OCI-M2 (cell line): ENCODE results near the gene SGCD.

Experiments
- DNase-seq: peaks from one replicate; lab custom pipeline; 2025; ENCODE audit not compliant: unreplicated experiment; lab: John Stamatoyannopoulos, UW

SGCD gene

DNA sequence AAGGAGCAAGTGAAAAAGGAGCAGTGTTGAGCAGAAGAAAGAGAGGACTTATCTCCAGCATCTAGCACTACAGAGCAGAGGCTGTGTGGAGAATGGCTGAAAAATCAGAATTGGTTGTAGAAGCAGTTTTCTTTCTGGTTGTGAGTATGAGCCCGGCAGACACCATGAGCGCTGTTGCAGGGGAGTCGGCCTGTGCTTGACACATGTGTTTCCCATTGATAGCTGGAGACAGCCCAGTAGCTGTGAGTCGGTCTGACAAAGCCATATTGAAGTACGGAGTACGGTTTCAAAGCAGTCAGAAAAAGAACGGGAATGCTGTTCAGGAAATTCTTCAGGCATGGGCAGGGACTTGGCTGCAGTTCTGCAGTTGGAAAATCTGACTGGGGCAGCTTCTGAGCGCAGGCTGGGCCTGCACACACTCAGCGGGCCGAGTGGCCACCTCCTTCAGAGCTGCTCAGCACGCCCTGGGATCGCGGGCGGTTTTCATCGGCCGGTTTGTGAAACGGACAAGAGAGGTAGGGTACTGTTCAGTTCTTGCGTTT, at the start of gene SGCD:
TSS of gene SGCD (plus strand) at position 447 of the 542 bp plus-strand sequence.
- DNase-seq: no peak

DNA sequence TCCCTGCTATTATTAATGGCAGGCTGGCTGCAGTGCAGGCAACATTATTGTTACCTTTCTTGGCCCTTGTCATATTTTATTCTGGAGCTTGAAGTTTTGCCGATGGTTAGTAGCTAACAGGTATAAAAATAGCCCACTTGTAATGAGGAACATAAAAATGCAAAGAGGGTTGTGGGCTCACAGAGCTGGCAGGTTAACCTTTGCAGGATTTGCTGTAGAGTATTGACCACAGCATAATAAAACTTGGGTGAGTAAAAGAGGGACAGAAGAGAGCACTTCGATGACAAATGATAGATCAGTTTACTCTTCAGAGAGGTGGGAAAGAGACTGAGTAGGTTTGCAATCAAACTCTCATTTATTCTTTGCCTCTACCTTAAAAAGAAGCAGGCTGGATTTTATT, 49.7 kb upstream of the SGCD start:
- DNase-seq: no peak

DNA sequence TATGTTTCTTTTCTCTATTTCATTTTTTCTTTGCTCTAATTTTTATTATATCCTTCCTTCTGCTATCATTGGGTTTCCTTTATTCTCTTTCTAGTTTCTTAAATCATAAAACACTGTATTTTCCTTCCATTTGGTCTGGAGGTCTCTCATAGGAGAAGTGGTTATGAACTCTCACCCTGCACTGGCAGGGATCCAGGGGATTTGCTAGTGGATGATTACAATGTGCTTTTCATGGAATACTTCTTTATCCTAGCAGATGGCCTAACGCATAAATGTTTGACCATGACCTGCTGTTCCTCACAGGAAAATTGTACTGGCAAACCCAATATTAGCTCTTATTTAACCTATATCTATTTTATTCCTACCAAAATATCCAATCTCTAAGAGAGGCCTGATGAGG, 31.5 kb upstream of the SGCD start:
- DNase-seq: no peak

DNA sequence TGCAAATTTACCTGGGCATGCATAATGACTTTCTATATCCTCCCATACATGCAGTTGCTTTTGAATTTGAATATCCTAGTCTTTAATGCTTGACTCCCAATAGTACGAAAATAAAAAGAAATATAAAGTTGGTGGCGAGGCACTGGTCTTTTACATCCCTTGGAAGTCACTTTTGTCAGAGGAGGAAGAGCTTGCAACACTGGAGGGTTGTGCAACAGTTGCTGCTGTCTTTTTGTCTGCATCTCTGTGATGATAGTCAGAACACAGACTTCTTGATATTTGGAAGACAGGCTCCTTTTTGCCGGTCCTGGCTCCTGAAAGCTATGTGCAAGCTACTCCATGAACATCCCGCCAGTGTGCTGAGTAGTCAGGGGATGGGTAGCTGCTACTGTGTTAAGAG, 16.8 kb upstream of the SGCD start:
- no peak for DNase-seq

DNA sequence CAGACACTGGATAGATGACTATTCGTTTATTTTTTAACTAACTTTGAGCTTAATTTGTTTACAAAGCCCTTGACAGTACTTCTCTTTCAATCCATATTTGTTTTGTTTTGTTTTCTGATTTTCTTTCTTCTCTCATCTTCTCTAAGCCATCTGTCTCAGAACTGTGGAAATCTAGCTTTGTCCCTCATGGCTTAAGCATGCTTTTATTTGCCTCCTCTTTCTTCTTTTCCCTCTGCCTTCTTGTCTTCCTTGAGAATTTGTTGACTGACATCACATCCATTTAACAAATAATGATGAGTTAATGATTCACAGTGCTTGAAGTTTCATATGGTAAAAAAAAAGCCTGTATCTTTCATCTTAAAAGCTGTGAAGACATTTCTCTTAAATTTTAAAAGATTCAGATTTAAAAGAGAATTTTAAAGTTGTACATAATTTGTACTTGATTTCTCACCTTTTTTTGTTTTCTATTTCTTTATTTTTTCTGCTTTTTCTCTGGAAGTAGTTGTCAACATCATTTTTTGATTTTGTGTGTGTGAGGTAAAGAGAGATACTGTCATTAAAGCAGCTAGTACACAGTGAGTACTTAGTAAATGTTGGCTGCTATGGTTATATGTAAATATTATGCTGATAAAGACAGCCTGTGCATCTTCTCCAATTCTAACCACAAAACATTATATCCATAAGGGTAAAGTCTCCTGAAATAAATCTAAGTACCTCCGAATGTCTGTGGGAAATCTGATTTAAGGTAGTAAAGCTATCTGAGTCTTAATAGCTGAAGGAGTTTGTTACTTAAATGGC, 13.9 kb upstream of the SGCD start:
- no peak for DNase-seq

DNA sequence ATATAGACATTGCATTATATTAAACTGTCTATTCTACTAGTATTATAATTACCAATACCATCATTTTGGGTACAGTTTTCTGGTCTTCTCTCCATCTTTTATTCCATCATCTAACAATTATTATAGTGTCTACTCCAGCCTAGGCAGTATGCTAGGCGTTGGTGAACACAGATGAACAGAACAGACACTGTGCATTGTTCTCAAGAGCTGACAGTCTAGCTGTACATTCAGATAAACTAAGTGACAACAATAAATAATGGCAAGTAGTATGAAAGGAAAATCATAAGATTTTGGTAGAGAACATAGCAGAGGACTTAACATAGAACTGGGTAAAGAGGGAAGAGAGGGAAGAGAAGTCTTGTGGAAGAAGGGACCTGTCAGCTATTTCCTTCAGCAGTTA, 12.5 kb upstream of the SGCD start:
- DNase-seq: no peak

DNA sequence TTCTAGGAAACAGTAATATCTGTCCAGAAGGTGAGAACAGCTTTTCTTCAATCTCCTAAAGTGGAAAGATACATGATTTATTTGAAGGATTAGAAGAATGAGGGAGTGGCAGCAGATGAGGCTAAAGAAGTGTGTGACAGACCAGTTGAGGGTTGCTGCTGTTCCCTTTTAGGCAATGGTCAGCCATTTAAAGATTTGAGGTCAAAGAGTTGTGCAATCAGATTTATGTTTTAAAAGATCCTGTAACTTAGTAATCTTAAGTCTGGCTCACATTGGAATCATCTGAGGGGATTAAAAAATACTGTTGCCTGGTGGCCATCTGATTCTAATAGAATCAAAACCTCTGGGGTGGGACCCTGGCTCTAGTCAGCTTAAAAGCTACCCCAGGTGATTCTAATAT, 4.3 kb upstream of the SGCD start:
- no peak for DNase-seq

DNA sequence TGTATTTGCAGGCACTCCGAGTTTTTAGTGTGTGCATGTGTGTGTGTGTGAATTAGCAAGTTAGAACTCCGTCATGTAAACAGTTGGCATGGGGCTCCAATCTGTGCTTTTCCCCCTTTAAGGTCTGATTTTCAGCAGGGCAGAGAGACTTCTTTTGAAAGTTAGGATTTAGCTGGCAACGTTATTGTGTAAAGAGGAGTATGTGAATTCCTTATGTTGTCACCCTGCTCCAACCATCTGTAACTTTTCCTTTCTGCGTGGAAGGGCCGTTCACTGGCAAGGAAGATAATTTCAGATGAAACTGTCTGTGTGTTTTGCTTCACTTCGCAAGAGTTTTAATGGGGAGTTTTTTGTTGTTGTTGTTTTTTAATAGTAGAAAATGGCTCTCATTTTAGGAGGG, 332 bp downstream of the SGCD start:
- no peak for DNase-seq

DNA sequence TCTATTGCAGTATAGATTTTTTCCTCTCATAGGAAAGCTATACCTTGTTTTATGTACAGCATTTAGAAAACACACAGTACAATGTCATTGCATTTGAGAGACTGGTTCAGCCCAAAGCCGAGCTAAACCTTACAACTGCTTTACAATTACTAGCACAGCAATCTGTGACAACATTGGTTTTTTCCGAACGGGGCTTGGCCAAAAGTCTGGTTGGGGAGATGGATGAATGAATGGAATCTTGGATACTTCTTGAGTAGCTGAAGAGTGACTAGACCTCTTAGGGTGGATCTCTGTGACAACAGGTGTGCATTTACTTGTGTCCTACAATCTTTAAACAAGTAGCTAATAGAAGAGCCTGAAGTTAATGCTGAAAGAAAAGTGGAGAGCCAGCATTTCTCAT, 1.2 kb downstream of the SGCD start:
- DNase-seq: no peak

DNA sequence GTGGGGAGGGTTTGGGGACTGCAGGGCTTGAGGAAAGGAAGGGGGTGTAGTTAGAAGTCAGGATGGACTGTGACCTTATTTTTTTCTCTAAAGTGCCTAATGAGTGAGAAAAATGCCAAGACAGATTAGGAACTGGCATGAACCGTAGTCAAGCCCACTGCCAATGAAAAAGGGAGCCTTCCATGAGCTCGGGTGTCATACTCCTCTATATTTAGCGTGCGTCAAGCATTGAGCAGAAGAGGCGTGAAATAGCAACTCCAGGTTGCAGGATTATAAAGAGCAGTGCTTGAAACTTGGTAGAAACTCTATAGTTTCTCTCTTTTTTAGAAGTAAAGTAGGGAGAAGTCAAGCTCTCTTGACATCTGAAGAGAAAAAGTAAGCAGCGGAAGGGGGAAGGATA, 1.8 kb downstream of the SGCD start:
- no peak for DNase-seq

DNA sequence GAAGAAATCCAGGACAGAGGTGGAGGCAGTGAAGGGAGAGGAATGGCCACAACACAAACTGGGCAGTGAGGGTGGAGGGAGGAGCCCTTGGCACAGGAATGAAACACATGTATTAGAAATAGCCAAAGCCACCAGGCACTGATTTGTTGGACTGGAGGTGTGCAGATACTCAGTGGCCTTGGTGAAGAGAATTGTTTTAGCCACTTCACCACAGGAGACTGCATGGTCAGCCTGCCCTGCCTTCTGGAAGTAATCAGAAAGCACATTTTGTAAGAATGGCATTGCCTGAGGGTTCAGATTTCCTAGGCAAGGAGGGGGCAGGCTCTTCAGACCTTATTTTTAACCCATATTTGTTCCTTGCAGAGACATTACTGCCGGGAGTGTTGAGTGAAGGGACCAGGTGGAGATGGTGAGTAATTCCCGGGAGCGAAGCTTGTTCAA, 2.2 kb downstream of the SGCD start:
- DNase-seq: no peak

DNA sequence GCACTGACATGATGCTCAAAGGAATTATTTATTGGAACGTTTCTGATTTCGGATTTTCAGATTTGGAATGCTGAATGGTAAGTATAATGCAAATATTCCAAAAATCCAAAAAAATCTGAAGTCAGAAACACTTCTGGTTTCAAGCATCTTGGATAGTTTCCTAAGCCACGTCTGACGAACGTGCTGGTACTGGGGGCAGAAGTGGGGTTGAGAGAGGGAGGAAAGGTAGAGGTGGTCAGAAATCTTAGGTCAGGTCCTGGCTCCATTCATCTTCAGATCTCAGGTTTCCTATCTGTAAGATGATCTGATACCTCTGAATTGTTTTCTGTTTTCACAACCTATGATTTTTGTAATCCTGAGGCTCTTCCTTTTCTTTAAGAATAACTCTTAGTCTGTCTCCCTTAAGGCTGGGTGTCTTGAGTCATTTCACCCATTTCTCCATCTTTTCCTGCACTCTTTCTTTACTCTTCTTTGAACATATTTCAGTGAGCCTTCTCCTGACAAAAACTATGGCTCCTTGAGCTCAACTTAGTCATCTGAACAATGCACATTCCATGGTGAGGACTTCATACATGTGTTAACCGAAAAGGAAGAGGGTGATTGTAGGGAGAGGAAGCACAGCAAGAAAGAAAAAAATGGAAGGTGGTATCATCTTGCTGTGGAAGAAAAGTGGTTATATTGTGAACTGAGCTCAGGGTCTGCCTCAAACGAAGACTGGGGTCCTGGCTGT, 3.3 kb downstream of the SGCD start:
- no peak for DNase-seq

DNA sequence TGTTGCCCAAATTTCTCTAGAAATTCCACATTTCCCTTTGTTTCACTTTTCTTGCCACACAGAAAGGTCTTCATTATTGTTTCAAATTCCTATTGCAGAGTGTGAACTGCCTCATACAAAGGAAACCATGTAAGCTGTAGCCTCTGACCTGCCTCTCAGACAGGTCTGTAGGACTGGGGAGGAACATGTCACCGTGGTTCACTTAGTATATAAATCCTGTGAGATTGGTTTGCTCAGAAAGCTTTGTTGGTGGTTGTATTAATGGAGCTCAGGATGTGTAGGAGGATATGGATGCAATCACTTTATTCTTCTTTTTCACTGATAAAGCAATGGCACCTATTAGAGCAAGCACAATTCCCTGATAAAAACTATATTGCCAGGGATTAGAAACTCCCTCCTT, 4.2 kb downstream of the SGCD start:
- no peak for DNase-seq

DNA sequence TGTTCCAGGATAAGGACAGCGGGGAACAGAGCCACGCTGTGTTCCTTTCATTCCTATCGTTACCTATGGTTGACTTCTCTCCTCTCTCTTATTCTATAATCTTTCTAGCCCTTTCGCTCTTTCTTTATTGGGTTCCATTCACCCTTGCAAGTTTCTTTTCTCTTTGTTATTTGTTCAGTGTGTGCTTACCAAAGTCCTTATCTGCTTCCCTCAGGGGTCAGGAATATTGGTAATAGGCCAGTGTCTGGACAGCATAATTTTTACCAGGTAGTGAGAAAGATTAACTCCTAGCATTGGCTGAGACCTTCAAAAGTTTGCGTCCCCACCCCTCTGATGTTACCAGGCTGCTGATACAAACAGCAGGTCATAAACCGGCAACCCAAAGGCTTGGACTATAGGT, 4.9 kb downstream of the SGCD start:
- no peak for DNase-seq

DNA sequence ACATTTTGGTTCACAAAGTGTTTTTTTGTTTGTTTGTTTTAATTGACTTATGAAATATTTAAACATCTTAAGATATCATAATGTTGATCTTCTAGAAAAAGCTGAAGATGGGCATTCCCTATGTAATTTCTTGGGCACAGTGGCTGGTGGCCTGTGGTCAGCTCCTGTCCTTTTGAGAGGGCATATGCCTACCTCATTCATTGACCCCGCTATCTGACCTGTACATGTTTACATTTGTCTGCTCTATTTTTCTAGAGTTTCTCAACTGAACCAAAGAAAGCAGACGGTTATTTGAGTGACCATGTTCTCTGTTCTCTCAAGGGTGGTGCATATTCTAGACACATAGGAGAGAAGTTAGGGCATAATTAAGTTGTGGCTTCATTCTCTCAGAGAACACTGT, 5.3 kb downstream of the SGCD start:
- no peak for DNase-seq

DNA sequence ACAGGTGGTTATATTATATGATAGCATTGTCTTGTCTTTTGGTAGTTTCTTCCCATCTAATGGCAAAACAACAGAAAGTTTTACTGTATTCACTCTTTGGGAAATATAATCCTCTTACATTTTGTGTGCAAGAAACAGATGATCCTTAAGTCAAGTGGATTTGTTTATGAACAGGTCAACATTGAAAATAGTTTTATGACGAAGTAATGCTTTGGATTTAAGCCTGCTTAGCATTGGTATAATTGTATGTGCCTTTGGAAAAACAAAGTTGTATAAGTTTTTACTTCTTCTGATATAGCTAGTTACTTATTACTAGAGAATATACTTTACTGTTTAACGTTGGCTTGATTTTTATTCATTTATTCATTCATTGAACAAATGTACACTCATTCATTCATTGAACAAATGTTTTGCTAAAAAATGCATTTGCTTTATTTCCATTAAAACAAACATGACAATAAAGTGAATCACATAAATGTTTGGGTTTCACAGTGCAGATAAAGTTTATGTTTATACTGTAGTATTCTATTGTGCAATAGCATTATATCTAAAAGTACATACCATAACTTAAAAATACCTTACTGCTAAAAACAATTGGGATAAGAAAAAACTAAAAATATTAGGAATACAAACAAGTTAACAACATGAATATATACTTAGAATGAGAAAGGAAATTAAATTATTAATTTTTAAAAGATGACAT, 12.3 kb downstream of the SGCD start:
- no peak for DNase-seq

DNA sequence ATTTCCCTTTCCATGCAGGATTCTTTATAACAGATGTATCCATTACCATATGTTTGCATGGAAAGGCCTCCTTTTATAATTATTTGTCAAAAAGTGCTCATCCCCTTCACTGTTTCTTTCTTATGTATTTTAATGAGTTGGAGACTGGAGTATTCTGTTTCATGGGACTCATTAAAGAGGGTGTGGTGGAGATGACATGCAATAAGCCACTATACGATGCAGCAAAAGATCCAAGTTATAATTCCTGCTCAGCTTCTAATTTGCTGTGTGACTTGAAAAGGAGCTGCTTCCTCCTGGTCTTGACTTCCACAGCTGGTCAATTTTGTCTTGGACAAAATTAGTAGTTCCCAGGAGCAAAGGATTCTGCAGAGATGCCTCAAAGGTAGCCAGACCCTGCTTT, 13.9 kb downstream of the SGCD start:
- DNase-seq: no peak

DNA sequence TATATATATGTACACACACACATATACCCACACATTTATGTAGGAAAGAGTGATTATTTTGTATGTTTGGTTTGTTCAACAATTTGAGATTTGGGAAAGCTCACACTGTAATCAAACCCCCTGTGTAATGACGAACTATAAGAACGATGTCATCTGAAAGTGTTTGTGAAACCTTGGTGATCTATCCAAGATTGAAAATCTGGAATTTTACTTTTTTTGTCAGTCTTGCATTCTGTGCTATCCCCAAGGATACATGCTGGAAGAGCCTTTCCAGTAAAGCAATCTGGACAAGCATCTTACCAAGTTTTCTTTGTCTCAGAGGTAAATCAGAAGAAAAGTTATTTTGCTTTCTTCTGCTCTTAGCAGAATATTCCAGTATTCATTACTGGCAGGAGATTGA, 23.3 kb downstream of the SGCD start:
- no peak for DNase-seq

DNA sequence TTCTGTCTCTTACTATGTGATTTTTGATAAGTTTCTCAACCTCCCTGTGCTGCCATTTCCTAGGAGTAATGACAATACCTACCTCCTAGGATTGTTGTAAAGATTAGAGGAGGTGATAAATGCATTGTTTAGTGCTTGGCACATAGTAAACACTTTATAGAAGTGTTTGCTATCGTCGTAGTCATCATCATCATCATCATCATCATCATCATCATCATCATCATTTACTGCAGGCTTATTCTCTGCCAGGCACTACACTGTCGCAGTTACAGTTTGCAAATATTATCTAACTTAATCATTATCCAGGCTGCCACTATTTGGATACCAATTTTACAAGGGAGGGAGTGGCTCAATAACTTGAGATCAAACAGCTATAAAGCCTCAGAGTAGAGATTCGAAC, 24.5 kb downstream of the SGCD start:
- DNase-seq: no peak

DNA sequence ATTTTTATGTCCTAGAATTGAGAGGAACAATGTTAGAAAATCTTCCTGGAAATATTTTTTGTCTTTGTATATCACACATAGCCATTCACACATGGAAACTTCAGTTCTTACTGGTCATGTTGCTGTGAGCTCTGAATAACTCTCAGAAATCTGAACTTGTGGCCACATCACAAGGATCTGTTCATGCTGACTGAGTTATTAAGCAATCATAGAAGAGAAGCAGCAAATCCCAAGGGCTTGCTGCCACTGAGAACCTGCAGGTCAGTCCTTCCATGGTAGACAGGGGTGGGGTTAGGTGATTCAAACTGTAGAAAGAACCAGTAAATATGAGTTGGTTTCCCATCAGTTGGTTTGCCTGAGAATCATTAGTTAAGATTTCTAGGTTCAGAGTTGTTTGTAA, 27.6 kb downstream of the SGCD start:
- no peak for DNase-seq

DNA sequence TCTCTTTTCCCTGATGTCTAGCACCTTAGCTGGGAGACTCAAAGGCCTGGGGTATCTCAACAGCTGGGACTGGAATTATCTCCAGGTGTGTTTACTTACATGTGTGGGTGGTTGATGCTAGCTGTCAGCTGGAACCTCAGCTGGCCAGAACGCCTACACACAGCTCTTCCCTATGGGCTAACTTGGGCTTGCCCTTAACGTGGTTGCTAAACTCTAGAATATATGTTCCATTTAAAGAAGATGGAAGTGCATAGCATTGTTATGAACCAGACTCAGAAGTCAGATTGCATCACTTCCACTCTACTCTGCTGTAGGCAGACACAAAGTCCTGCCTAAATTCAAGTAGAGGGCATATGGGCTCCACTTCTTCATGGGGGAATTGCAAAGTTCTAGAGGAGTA, 29.3 kb downstream of the SGCD start:
- no peak for DNase-seq

DNA sequence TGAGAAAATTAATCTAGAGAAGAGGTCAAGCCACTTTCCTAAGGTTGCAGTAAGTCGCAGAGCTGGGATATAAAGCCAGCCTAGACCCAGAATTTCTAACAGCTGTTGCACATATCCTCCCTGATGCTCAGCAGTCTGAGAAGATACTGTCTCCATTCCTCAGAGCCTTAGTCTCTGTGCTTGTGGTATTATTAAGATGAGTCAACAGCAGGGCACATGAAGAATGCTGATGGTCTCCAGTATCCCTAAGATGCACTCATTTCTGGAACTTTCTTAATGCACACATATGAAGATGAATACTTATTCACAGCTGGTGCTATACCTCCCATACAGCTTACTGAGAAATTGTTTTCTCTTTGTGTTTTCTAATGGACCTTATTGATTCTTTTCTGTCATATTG, 32.5 kb downstream of the SGCD start:
- DNase-seq: no peak
